BLaER1 treated with 17β-estradiol and CSF1 and Interleukin-3, amounts not matched to agents 10 nM and 100 nM (cell line): ENCODE data around the gene MUC5AC.

Source experiments
- H3K27ac ChIP-seq, 11 experiments: shearing (Covaris generic); formaldehyde crosslinking; 2 replicates each; pipeline ENCODE4 v1.8.1; 2022
- H3K27me3 ChIP-seq, 11 experiments: shearing (Covaris generic); formaldehyde crosslinking; 2 replicates each; pipeline ENCODE4 v1.8.1; 2022
- H3K36me3 ChIP-seq, 11 experiments: shearing (Covaris generic); formaldehyde crosslinking; 2 replicates each; pipeline ENCODE4 v1.8.1; 2022
- H3K4me1 ChIP-seq, 10 experiments: shearing (Covaris generic); formaldehyde crosslinking; 2 replicates each; pipeline ENCODE4 v1.8.1; 2022
- H3K4me2 ChIP-seq, 11 experiments: shearing (Covaris generic); formaldehyde crosslinking; 2 replicates each; pipeline ENCODE4 v1.8.1; 2022
- H3K4me3 ChIP-seq, 10 experiments: shearing (Covaris generic); formaldehyde crosslinking; 2 replicates each; pipeline ENCODE4 v1.8.1; 2022
- H3K9ac ChIP-seq, 11 experiments: shearing (Covaris generic); formaldehyde crosslinking; 2 replicates each; pipeline ENCODE4 v1.8.1; 2022
- H3K9me3 ChIP-seq, 11 experiments: shearing (Covaris generic); formaldehyde crosslinking; replicated peaks in 1 of 11; 2 replicates each; pipeline ENCODE4 v1.8.1; 2022
- H4K20me1 ChIP-seq, 11 experiments: shearing (Covaris generic); formaldehyde crosslinking; 2 replicates each; pipeline ENCODE4 v1.8.1; 2022
- Cebpa-rat ChIP-seq, 11 experiments: shearing (Covaris generic); IDR thresholded peaks; 2 replicates each; pipeline ENCODE4 v1.8.1; 2022

Gene MUC5AC

DNA sequence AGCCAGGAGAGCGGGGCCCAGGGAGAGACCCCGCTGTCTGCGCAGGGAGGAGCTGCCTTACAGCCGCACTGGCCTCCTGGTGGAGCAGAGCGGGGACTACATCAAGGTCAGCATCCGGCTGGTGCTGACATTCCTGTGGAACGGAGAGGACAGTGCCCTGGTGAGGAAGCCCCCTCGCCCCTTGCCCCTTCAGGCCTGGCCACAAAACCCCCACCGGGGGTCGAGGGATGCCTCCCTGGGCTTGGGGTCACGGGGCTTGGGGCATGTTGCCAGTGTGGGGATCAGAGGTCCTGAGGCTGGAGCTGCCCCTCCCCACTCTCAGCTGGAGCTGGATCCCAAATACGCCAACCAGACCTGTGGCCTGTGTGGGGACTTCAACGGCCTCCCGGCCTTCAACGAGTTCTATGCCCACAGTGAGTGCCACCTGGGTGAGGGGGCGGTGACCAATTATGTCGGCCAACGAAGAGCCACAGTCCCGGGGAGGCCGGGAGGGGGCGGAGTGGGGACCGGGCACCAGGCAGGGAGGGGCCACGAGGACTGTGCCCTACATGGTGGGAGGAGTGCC, 69.3 kb downstream of the MUC5AC start:
- Histone ChIP-seq H3K27ac (no peak overlapping the region), H3K27me3 (peaks cover 0 to 33% (median 21%) of the 10 kb centered on the region in 11 experiments; a peak in 14 of 22 replicates), H4K20me1 (peaks cover 0 to 40% (median 0%) of the 10 kb centered on the region in 11 experiments; a peak in 7 of 22 replicates), H3K9ac (no peak overlapping the region), H3K36me3 (no peaks in the 10 kb centered on the region), H3K9me3 (no peaks in the 10 kb centered on the region), H3K4me1 (peaks cover 0 to 19% (median 8%) of the 10 kb centered on the region in 10 experiments; a peak in 8 of 20 replicates), H3K4me3 (no peak overlapping the region), H3K4me2 (no peak overlapping the region)
- no peak for TF ChIP-seq Cebpa-rat (IDR thresholded peaks at IDR 0.05)

DNA sequence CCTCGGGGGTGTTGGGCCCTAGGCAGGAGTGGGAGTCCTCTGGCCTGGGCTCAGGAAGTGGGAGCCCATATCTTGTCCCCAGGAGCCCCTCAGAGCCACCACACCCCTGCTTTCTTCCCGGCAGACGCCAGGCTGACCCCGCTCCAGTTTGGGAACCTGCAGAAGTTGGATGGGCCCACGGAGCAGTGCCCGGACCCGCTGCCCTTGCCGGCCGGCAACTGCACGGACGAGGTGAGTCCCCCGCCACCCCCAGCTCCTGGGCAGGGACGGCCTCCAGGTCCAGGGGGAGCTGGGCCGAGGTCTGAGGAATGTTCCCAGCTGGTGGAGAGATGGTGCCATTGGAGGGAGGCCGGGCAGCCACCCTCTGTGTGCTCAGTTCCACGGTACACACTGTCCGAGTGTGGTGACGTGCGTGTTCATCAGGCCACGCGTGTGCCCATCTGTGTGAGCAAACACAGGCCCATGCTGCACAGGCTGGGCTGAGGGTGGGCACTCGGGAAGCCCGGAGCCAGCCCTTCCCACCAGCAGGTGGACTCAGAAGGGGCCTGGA, 69.9 kb downstream of the MUC5AC start:
- H3K27ac ChIP-seq = no peak overlapping the region
- no peak overlapping the region for H3K4me2 ChIP-seq
- TF ChIP-seq Cebpa-rat (IDR thresholded peaks at IDR 0.05) = no peak
- no peak overlapping the region for H3K4me3 ChIP-seq
- no peaks in the 10 kb centered on the region for H3K9me3 ChIP-seq
- H3K4me1 ChIP-seq = peaks cover 0 to 19% (median 8%) of the 10 kb centered on the region in 10 experiments; a peak in 8 of 20 replicates
- peaks cover 0 to 28% (median 16%) of the 10 kb centered on the region in 11 experiments; a peak in 13 of 22 replicates for H3K27me3 ChIP-seq
- H4K20me1 ChIP-seq = peaks cover 0 to 43% (median 0%) of the 10 kb centered on the region in 11 experiments; a peak in 7 of 22 replicates
- H3K9ac ChIP-seq = no peak overlapping the region
- H3K36me3 ChIP-seq = no peaks in the 10 kb centered on the region

DNA sequence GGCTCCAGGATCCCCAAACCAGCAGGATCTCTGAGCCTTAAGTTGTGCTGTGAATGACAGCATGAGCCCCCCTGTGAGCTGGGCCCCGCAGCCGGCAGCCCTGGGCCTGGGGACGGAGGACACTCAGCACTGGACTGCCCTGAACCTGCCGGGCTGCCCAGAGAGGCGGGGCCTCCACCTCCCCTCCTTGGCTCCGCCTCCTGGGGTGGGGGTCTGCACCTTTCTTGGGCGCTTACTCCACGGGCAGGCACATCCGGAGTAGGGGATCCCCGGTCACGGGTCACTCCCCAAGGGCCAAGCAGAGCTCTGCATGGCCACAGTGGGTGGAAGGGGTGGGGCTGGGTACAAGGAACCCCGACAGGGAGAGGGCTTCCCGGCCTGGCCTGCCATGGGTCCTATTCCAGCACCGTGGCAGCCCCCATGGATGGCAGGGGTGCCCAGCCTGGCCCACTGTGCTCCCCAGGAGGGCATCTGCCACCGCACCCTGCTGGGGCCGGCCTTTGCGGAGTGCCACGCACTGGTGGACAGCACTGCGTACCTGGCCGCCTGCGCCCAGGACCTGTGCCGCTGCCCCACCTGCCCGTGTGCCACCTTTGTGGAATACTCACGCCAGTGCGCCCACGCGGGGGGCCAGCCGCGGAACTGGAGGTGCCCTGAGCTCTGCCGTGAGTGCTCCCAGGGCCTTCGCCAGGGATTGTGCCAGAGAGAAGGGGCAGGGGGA, 70.5 kb downstream of the MUC5AC start:
- H3K4me1 ChIP-seq = peaks cover 0 to 19% (median 8%) of the 10 kb centered on the region in 10 experiments; a peak in 8 of 20 replicates
- H3K36me3 ChIP-seq = no peaks in the 10 kb centered on the region
- no peak overlapping the region for H3K4me3 ChIP-seq
- no peak overlapping the region for H3K9ac ChIP-seq
- no peak for TF ChIP-seq Cebpa-rat (IDR thresholded peaks at IDR 0.05)
- peaks cover 0 to 50% (median 0%) of the 10 kb centered on the region in 11 experiments; a peak in 7 of 22 replicates for H4K20me1 ChIP-seq
- H3K9me3 ChIP-seq = no peaks in the 10 kb centered on the region
- H3K27me3 ChIP-seq = peaks cover 0 to 22% (median 15%) of the 10 kb centered on the region in 11 experiments; a peak in 13 of 22 replicates
- no peak overlapping the region for H3K4me2 ChIP-seq
- no peak overlapping the region for H3K27ac ChIP-seq

DNA sequence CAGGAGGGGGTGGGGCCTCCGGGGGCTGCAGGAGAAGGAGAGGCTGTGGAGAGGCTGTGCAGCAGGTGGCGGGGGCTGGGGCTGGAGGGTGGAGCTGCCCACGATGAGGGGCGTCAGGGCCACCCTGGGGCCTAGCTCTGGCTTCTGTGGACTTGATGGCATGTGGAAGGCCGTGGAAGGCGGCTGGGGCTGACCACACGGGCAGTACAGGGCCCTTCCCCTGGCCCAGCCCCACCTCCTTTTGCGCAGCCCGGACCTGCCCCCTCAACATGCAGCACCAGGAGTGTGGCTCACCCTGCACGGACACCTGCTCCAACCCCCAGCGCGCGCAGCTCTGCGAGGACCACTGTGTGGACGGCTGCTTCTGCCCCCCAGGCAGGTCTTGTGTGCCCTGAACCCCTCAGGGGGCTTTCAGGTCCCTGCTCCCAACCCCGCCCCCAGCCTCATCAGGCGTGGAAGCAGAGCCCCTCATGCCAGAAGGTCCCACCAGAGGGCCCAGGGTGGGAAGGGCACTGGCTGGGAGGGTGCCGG, 71.2 kb downstream of the MUC5AC start:
- no peak overlapping the region for H3K27ac ChIP-seq
- peaks cover 0 to 16% (median 14%) of the 10 kb centered on the region in 11 experiments; a peak in 13 of 22 replicates for H3K27me3 ChIP-seq
- no peak overlapping the region for H3K4me2 ChIP-seq
- H3K4me3 ChIP-seq = no peak overlapping the region
- peaks cover 0 to 50% (median 0%) of the 10 kb centered on the region in 11 experiments; a peak in 7 of 22 replicates for H4K20me1 ChIP-seq
- no peak for TF ChIP-seq Cebpa-rat (IDR thresholded peaks at IDR 0.05)
- peaks cover 0 to 19% (median 8%) of the 10 kb centered on the region in 10 experiments; a peak in 8 of 20 replicates for H3K4me1 ChIP-seq
- no peak overlapping the region for H3K9ac ChIP-seq
- H3K9me3 ChIP-seq = no peaks in the 10 kb centered on the region
- no peaks in the 10 kb centered on the region for H3K36me3 ChIP-seq

DNA sequence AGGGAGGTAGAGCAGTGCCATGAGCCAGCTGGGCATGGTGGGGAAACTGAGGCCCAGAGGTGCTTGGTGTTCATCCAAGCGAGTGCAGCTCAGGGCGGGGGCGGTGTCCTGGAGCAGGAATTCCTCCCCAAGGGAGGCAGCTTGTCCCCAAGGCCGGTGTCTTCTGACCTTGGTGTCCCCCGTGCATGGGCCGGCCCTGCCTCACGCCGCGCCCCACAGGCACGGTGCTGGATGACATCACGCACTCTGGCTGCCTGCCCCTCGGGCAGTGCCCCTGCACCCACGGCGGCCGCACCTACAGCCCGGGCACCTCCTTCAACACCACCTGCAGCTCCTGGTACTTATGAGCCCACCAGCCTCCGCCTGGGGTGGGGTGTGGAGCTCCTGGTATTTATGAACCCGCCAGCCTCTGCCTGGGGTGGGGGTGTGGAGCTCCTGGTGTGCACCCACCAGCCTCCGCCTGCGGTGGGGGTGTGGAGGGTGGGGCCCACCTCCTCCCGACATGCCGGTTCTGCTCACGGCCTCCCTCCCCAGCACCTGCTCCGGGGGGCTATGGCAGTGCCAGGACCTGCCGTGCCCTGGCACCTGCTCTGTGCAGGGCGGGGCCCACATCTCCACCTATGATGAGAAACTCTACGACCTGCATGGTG, 71.8 kb downstream of the MUC5AC start:
- no peaks in the 10 kb centered on the region for H3K9me3 ChIP-seq
- H3K27me3 ChIP-seq = peaks cover 0 to 16% (median 13%) of the 10 kb centered on the region in 11 experiments; a peak in 13 of 22 replicates
- H3K4me1 ChIP-seq = peaks cover 0 to 19% (median 8%) of the 10 kb centered on the region in 10 experiments; a peak in 8 of 20 replicates
- no peaks in the 10 kb centered on the region for H3K36me3 ChIP-seq
- H4K20me1 ChIP-seq = peaks cover 0 to 50% (median 0%) of the 10 kb centered on the region in 11 experiments; a peak in 7 of 22 replicates
- H3K4me3 ChIP-seq = no peak overlapping the region
- H3K9ac ChIP-seq = no peak overlapping the region
- TF ChIP-seq Cebpa-rat (IDR thresholded peaks at IDR 0.05) = no peak
- no peak overlapping the region for H3K27ac ChIP-seq
- H3K4me2 ChIP-seq = no peak overlapping the region

DNA sequence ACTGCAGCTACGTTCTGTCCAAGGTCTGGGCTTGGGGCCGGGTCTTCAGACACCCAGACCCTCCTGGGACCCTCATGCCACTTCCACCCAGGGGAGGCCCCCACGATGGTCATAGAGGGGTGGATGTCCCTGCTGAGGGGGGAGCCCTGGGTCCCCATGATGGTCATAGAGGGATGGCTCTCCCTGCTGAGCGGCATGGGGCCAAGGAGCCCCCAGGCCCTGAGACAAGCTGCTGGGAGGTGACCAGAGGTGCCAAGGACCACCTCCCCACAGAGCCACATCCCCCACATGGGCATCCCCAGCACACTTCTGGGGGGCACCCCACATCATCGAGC, 72.3 kb downstream of the MUC5AC start:
- H3K4me2 ChIP-seq = no peak overlapping the region
- H3K36me3 ChIP-seq = no peaks in the 10 kb centered on the region
- peaks cover 0 to 16% (median 12%) of the 10 kb centered on the region in 11 experiments; a peak in 12 of 22 replicates for H3K27me3 ChIP-seq
- no peak for TF ChIP-seq Cebpa-rat (IDR thresholded peaks at IDR 0.05)
- no peaks in the 10 kb centered on the region for H3K9me3 ChIP-seq
- no peak overlapping the region for H3K9ac ChIP-seq
- peaks cover 0 to 21% (median 8%) of the 10 kb centered on the region in 10 experiments; a peak in 8 of 20 replicates for H3K4me1 ChIP-seq
- peaks cover 0 to 53% (median 0%) of the 10 kb centered on the region in 11 experiments; a peak in 8 of 22 replicates for H4K20me1 ChIP-seq
- H3K27ac ChIP-seq = no peak overlapping the region
- no peak overlapping the region for H3K4me3 ChIP-seq

DNA sequence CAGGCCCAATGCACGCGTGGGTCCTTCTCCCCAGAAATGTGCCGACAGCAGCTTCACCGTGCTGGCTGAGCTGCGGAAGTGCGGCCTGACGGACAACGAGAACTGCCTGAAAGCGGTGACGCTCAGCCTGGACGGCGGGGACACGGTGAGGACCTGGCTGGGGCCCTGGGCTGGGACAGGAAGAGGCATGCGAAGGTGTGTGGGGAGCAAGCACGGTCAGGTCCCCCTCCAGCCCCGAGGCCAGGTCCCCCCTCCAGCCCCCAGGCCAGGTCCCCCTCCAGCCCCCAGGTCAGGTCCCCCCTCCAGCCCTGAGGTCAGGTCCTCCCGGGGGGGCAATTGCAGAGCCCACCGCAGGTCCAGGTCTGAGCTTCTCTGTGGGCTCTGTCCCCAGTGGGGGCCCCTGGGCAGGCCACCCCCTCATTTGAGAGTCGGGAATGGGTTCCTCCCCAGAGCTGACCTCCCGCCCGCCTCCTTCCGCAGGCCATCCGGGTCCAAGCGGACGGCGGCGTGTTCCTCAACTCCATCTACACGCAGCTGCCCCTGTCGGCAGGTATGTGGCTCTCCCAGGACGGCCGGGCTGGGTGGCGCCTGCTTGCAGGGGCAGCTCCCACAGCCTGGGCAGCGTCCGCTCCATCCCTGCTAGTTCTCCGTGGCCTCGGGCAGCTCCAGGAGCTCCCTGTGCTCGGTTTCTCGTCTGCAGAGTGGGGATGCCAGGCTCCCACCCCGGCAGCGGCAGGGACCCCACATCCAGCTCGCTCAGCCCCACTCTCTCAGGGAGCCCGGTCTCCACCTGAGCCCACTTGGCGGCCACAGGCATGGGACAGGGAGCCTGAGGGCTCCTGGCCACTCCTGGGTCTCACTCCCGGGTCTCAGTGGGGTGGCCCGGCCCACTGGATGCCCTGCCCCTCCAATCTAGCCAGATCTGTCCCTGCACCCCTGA, 73.0 kb downstream of the MUC5AC start:
- no peak overlapping the region for H3K27ac ChIP-seq
- H4K20me1 ChIP-seq = peaks cover 0 to 55% (median 0%) of the 10 kb centered on the region in 11 experiments; a peak in 9 of 22 replicates
- H3K4me2 ChIP-seq = peak overlapping the region in 7 of 11 experiments; percentile 28 to 70 (median 44); a peak in 12 of 22 replicates
- H3K27me3 ChIP-seq = peaks cover 0 to 16% (median 9%) of the 10 kb centered on the region in 11 experiments; a peak in 10 of 22 replicates
- no peak for TF ChIP-seq Cebpa-rat (IDR thresholded peaks at IDR 0.05)
- H3K9ac ChIP-seq = no peak overlapping the region
- peaks cover 0 to 24% (median 8%) of the 10 kb centered on the region in 10 experiments; a peak in 8 of 20 replicates for H3K4me1 ChIP-seq
- no peaks in the 10 kb centered on the region for H3K9me3 ChIP-seq
- no peaks in the 10 kb centered on the region for H3K36me3 ChIP-seq
- no peak overlapping the region for H3K4me3 ChIP-seq
